HG02610 (cell line): Measurements from ENCODE around the gene NPHP4.

Source experiments
- ATAC-seq: cut with Tn5 transposase; IDR thresholded peaks from one replicate; pipeline ENCODE4 v1.9.1; 2021; ENCODE audit warnings: mild to moderate bottlenecking, moderate library complexity; ENCODE audit not compliant: unreplicated experiment

The NPHP4 gene

GRCh38 chr1:5974631-5975030, 17.6 kb downstream of the NPHP4 start:
- no peak for ATAC-seq

GRCh38 chr1:5973771-5974170, 18.5 kb downstream of the NPHP4 start:
- no peak for ATAC-seq

- no peak for ATAC-seq
Measured at GRCh38 chr1:5972198-5972520, 20.1 kb downstream of the NPHP4 start.

GRCh38 chr1:5971471-5972197, 20.6 kb downstream of the NPHP4 start:
- ATAC-seq = no peak

- no peak for ATAC-seq
Measured at GRCh38 chr1:5970610-5971273, 21.5 kb downstream of the NPHP4 start.

- no peak for ATAC-seq
Measured at GRCh38 chr1:5969168-5969567, 23.1 kb downstream of the NPHP4 start.

GRCh38 chr1:5968161-5968736, 24.0 kb downstream of the NPHP4 start:
- no peak for ATAC-seq

GRCh38 chr1:5967351-5968160, 24.7 kb downstream of the NPHP4 start:
- no peak for ATAC-seq

- no peak for ATAC-seq
Measured at GRCh38 chr1:5966543-5967205, 25.6 kb downstream of the NPHP4 start.

- no peak for ATAC-seq
Measured at GRCh38 chr1:5965586-5966131, 26.6 kb downstream of the NPHP4 start.

- no peak for ATAC-seq
Measured at GRCh38 chr1:5962265-5963105, 29.7 kb downstream of the NPHP4 start.

GRCh38 chr1:5961601-5962000, 30.6 kb downstream of the NPHP4 start:
- ATAC-seq = no peak

- no peak for ATAC-seq
Measured at GRCh38 chr1:5960336-5960735, 31.9 kb downstream of the NPHP4 start.

GRCh38 chr1:5959667-5960230, 32.5 kb downstream of the NPHP4 start:
- no peak for ATAC-seq

GRCh38 chr1:5959087-5959486, 33.1 kb downstream of the NPHP4 start:
- no peak for ATAC-seq

GRCh38 chr1:5956022-5956830, 36.0 kb downstream of the NPHP4 start:
- ATAC-seq = no peak

- ATAC-seq = no peak
Measured at GRCh38 chr1:5955479-5955977, 36.7 kb downstream of the NPHP4 start.

GRCh38 chr1:5954964-5955363, 37.3 kb downstream of the NPHP4 start:
- no peak for ATAC-seq

GRCh38 chr1:5953386-5953785, 38.8 kb downstream of the NPHP4 start:
- no peak for ATAC-seq
